ENCODE results near the gene SYNE2. TPM values are rescaled to one million over a fixed set of nuclear protein-coding genes. Genes with fewer than 3 reads are reported as not detected.

The SYNE2 gene
- total RNA-seq, 4 donors from 2014 or later, result 96.9 to 207 (median 182) TPM

GRCh38 chr14:64109819-64110554 is 257.2 kb downstream of the SYNE2 start:
- Histone ChIP-seq H3K9me3 (no peaks in the 10 kb centered on the region), H3K36me3 (peaks cover 0 to 14% of the 10 kb centered on the region in 2 donors), H3K27ac (peak overlapping the region in 1 of 4 donors; percentile 32), H3K4me3 (no peak overlapping the region), H3K4me1 (peaks cover 25 to 38% of the 10 kb centered on the region in 2 donors), H3K27me3 (no peaks in the 10 kb centered on the region)
- in situ Hi-C loops (cut with MboI; ENCODE audit: low sequenced_read_pairs in 4 of 4) (no loop called here), intact Hi-C loops (cut with DNase I; ENCODE audit: low total_unique reads) (loop anchor here (5.0 to 10.0 kb wide), 2 partner anchors 255 to 397 kb away; partner anchors contain the start of gene SYNE2)
- DNase-seq, result no peak
- TF ChIP-seq CTCF (IDR thresholded peaks at IDR 0.05 in 4 of 5, conservative IDR thresholded peaks at IDR 0.05 in 1 of 5) (no peak), POLR2A (IDR thresholded peaks at IDR 0.05) (no peak)
- ATAC-seq, result no peak

GRCh38 chr14:64110802-64111201 is 258.0 kb downstream of the SYNE2 start:
- H3K9me3 ChIP-seq, result no peaks in the 10 kb centered on the region
- intact Hi-C loops (cut with DNase I; ENCODE audit: low total_unique reads) (loop anchor here (5.0 to 10.0 kb wide), 2 partner anchors 256 to 396 kb away; partner anchors contain the start of gene SYNE2), in situ Hi-C loops (cut with MboI; ENCODE audit: low sequenced_read_pairs in 4 of 4) (no loop called here)
- TF ChIP-seq POLR2A (IDR thresholded peaks at IDR 0.05), result no peak
- no peak for TF ChIP-seq CTCF (IDR thresholded peaks at IDR 0.05 in 4 of 5, conservative IDR thresholded peaks at IDR 0.05 in 1 of 5)
- H3K4me1 ChIP-seq, result peaks cover 25 to 46% of the 10 kb centered on the region in 2 donors
- H3K36me3 ChIP-seq, result peaks cover 0 to 10% of the 10 kb centered on the region in 2 donors
- H3K4me3 ChIP-seq, result no peak overlapping the region
- DNase-seq, result no peak
- H3K27ac ChIP-seq, result peak overlapping the region in 3 of 4 donors; percentile 26 to 89 (median 32)
- ATAC-seq, result no peak
- no peaks in the 10 kb centered on the region for H3K27me3 ChIP-seq

- DNase-seq (peak; percentile 81 to 94), ATAC-seq (peak; percentile 80 to 82)
- Histone ChIP-seq H3K27ac (peak overlapping the region; percentile 89 to 94 (median 92)), H3K4me3 (peak overlapping the region; percentile 27 to 43 (median 36)), H3K4me1 (peaks cover 33 to 68% of the 10 kb centered on the region in 2 donors), H3K9me3 (no peaks in the 10 kb centered on the region), H3K36me3 (no peaks in the 10 kb centered on the region), H3K27me3 (no peaks in the 10 kb centered on the region)
- intact Hi-C loops (cut with DNase I; ENCODE audit: low total_unique reads) (loop anchor here (1.0 to 10.0 kb wide), 3 partner anchors 31 to 394 kb away; partner anchors contain the start of gene SYNE2), in situ Hi-C loops (cut with MboI; ENCODE audit: low sequenced_read_pairs in 4 of 4) (no loop called here)
- TF ChIP-seq CTCF (IDR thresholded peaks at IDR 0.05 in 4 of 5, conservative IDR thresholded peaks at IDR 0.05 in 1 of 5) (peak in 2 of 5 experiments; percentile 12 to 26), POLR2A (IDR thresholded peaks at IDR 0.05) (peak in 1 of 2 donors; percentile 14)
These were observed 260.3 kb downstream of the SYNE2 start for GRCh38 chr14:64112867-64113678.

- no peaks in the 10 kb centered on the region for H3K36me3 ChIP-seq
- peak in 1 of 5 experiments; percentile 11 for TF ChIP-seq CTCF (IDR thresholded peaks at IDR 0.05 in 4 of 5, conservative IDR thresholded peaks at IDR 0.05 in 1 of 5)
- peak; percentile 30 to 62 for TF ChIP-seq POLR2A (IDR thresholded peaks at IDR 0.05)
- no peaks in the 10 kb centered on the region for H3K27me3 ChIP-seq
- peak overlapping the region; percentile 4 to 40 (median 30) for H3K4me3 ChIP-seq
- H3K27ac ChIP-seq, result peak overlapping the region; percentile 89 to 94 (median 92)
- in situ Hi-C loops (cut with MboI; ENCODE audit: low sequenced_read_pairs in 4 of 4), result no loop called here
- DNase-seq, result peak; percentile 68 to 90
- ATAC-seq, result peak; percentile 62 to 75
- intact Hi-C loops (cut with DNase I; ENCODE audit: low total_unique reads), result loop anchor here (2.0 to 10.0 kb wide), 3 partner anchors 107 to 393 kb away; partner anchors contain the start of gene SYNE2
- H3K4me1 ChIP-seq, result peaks cover 43 to 76% of the 10 kb centered on the region in 2 donors
- H3K9me3 ChIP-seq, result no peaks in the 10 kb centered on the region
These were observed 261.4 kb downstream of the SYNE2 start for GRCh38 chr14:64114166-64114565.
